Liver (tissue), 9 donors: ENCODE results near the gene ACBD3. TPM values are rescaled to one million over a fixed set of nuclear protein-coding genes. Genes with fewer than 3 reads are reported as not detected.

Source experiments
- DNase-seq: peaks from one replicate; pipeline ENCODE4 v3.0.0-alpha.2; 2017; ENCODE audit warnings: low spot score
- H3K27ac ChIP-seq, 2 donors: one replicate each; pipeline ENCODE4 v1.7.0; 2013; ENCODE audit warnings: inconsistent platforms in 2 of 2, low read length in 2 of 2, control low read depth in 1 of 2, low read depth in 1 of 2, mild to moderate bottlenecking in 1 of 2
- H3K27me3 ChIP-seq, 4 donors: one replicate each; pipeline versions ENCODE4 v1.6.1 to v1.7.0; 2013; ENCODE audit warnings: low read length in 3 of 4, inconsistent platforms in 1 of 4, mild to moderate bottlenecking in 1 of 4, moderate library complexity in 1 of 4; ENCODE audit not compliant: control insufficient read depth in 4 of 4, insufficient read depth in 4 of 4
- H3K36me3 ChIP-seq, 4 donors: one replicate each; pipeline versions ENCODE4 v1.6.1 to v1.7.0; 2013; ENCODE audit warnings: low read length in 3 of 4, mild to moderate bottlenecking in 3 of 4, low read depth in 1 of 4, moderate library complexity in 1 of 4; ENCODE audit not compliant: control insufficient read depth in 4 of 4, insufficient read depth in 3 of 4
- H3K4me1 ChIP-seq, 4 donors: one replicate each; pipeline versions ENCODE4 v1.6.1 to v1.7.0; 2013; ENCODE audit warnings: low read length in 3 of 4, mild to moderate bottlenecking in 3 of 4, moderate library complexity in 1 of 4; ENCODE audit not compliant: control insufficient read depth in 4 of 4, insufficient read depth in 4 of 4
- H3K4me3 ChIP-seq, 3 donors: one replicate each; pipeline versions ENCODE4 v1.6.1 to v1.7.0; 2013; ENCODE audit warnings: low read length in 3 of 3, control low read depth in 1 of 3, low read depth in 1 of 3, mild to moderate bottlenecking in 1 of 3
- H3K9ac ChIP-seq, 2 donors: one replicate each; pipeline ENCODE4 v1.7.0; 2013; ENCODE audit warnings: low read length in 2 of 2, mild to moderate bottlenecking in 2 of 2, moderate library complexity in 2 of 2, control low read depth in 1 of 2, low read depth in 1 of 2
- H3K9me3 ChIP-seq, 4 donors: one replicate each; pipeline versions ENCODE4 v1.6.1 to v1.7.0; 2013; ENCODE audit warnings: low read length in 3 of 4; ENCODE audit not compliant: control insufficient read depth in 4 of 4
- CTCF ChIP-seq: fragments of 150-350 bp; IDR thresholded peaks from 2 replicates; pipeline ENCODE4 v1.5.1; 2017; ENCODE audit warnings: improper control_type of control experiment, low read depth, low read length; ENCODE audit not compliant: missing input control
- FOXA1 ChIP-seq: IDR thresholded peaks from 2 replicates; pipeline ENCODE4 v1.6.1; 2016; ENCODE audit warnings: antibody characterized with exemption
- FOXA2 ChIP-seq: IDR thresholded peaks from 2 replicates; pipeline ENCODE4 v1.6.1; 2016; ENCODE audit warnings: antibody characterized with exemption
- GABPA ChIP-seq, 2 donors: IDR thresholded peaks in 1 of 2; conservative IDR thresholded peaks in 1 of 2; 2 replicates each; pipeline ENCODE4 v1.6.1; 2016; ENCODE audit warnings: antibody characterized with exemption in 2 of 2, mild to moderate bottlenecking in 1 of 2, moderate library complexity in 1 of 2
- HNF4A ChIP-seq, 2 donors: conservative IDR thresholded peaks; 2 replicates each; pipeline ENCODE4 v1.6.1; 2016; ENCODE audit warnings: antibody characterized with exemption in 2 of 2, mild to moderate bottlenecking in 2 of 2
- HNF4G ChIP-seq: IDR thresholded peaks from 2 replicates; pipeline ENCODE4 v1.6.1; 2016; ENCODE audit warnings: antibody characterized with exemption
- JUND ChIP-seq, 2 donors: IDR thresholded peaks; 2 replicates each; pipeline ENCODE4 v1.6.1; 2016; ENCODE audit warnings: antibody characterized with exemption in 2 of 2
- NR2F2 ChIP-seq: IDR thresholded peaks from 2 replicates; pipeline ENCODE4 v1.6.1; 2016; ENCODE audit warnings: antibody characterized with exemption
- RAD21 ChIP-seq, 2 donors: IDR thresholded peaks; 2 replicates each; pipeline ENCODE4 v1.6.1; 2016; ENCODE audit warnings: antibody characterized with exemption in 2 of 2, mild to moderate bottlenecking in 2 of 2
- RXRA ChIP-seq, 2 donors: IDR thresholded peaks; 2 replicates each; pipeline ENCODE4 v1.6.1; 2017 to 2018; ENCODE audit warnings: antibody characterized with exemption in 2 of 2, mild to moderate bottlenecking in 1 of 2
- SP1 ChIP-seq: IDR thresholded peaks from 2 replicates; pipeline ENCODE4 v1.6.1; 2018; ENCODE audit warnings: antibody characterized with exemption, mild to moderate bottlenecking
- YY1 ChIP-seq: IDR thresholded peaks from 2 replicates; pipeline ENCODE4 v1.6.1; 2016; ENCODE audit warnings: antibody characterized with exemption, mild to moderate bottlenecking
- ZBTB33 ChIP-seq: IDR thresholded peaks from 2 replicates; pipeline ENCODE4 v1.6.1; 2016; ENCODE audit warnings: antibody characterized with exemption
- WGBS: extraction: QIAGEN DNeasy Blood & Tissue Kit; methylation state at CpG from one replicate; pipeline ENCODE4 v1.1.7; 2013; 5-methylcytosine and 5-hydroxymethylcytosine counted together
- polyA plus RNA-seq, 2 donors: library from polyadenylated mRNA; stranded (reverse) in 1 of 2; unstranded in 1 of 2; fragments of 200-250 nt in 1 of 2; fragments of >200 nt in 1 of 2; fragmentation: Nextera tagmentation in 1 of 2; extraction: Ambion mirVana in 1 of 2; gene quantifications; one replicate each; pipeline versions ENCODE4 v1.2.1 to v1.2.3, GENCODE V29; 2013 to 2015
- total RNA-seq, 2 donors: library from RNA; depleted of rRNA; stranded (reverse); fragments of >200 nt; gene quantifications; one replicate each; pipeline ENCODE4 v1.2.3, GENCODE V29; 2014
- TF ChIP-seq, protein P1 (sequence below): IDR thresholded peaks from 2 replicates; pipeline ENCODE4 v1.6.1; 2016; ENCODE audit warnings: antibody characterized with exemption
- TF ChIP-seq, protein P2 (sequence below): IDR thresholded peaks from 2 replicates; pipeline ENCODE4 v1.6.1; 2016; ENCODE audit warnings: antibody characterized with exemption
- TF ChIP-seq, protein P3 (sequence below): IDR thresholded peaks from 2 replicates; pipeline ENCODE4 v1.6.1; 2016; ENCODE audit warnings: antibody characterized with exemption, mild to moderate bottlenecking
- donor health status: healthy.
- donor health status: healthy.
- donor health status: healthy.
- donor health status: healthy.
- donor health status: healthy.

ACBD3 gene
- total and polyA plus RNA-seq, 4 donors = 9.0 to 26.9 (median 14.1) TPM

DNA sequence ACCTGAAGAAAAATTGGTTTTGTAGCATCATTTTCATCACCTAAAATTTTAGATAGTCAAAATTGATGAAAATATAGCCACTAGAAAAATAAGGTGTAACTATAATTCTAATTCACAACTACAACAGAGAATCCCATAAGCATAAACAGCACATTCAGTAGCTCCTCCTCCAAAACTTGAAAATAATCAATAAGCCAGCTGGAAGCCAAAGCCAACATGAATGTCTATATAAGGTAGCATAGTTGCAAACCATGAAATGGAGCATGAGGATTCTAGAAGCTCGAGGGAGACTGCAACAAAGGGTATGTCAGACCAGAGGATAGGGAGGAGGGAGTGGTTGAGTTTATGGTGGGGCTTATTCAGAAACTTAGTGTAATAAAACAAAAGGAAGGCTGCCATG lies 22.4 kb downstream of the ACBD3 start (continued):
- TF ChIP-seq, protein P1, sequence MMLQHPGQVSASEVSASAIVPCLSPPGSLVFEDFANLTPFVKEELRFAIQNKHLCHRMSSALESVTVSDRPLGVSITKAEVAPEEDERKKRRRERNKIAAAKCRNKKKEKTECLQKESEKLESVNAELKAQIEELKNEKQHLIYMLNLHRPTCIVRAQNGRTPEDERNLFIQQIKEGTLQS = no peak
- no peak for TF ChIP-seq RAD21 (IDR thresholded peaks at IDR 0.05)
- no peak for TF ChIP-seq ZBTB33
- TF ChIP-seq GABPA (IDR thresholded peaks at IDR 0.05 in 1 of 2, conservative IDR thresholded peaks at IDR 0.05 in 1 of 2) = no peak
- TF ChIP-seq FOXA1 = no peak
- TF ChIP-seq YY1 = no peak

DNA sequence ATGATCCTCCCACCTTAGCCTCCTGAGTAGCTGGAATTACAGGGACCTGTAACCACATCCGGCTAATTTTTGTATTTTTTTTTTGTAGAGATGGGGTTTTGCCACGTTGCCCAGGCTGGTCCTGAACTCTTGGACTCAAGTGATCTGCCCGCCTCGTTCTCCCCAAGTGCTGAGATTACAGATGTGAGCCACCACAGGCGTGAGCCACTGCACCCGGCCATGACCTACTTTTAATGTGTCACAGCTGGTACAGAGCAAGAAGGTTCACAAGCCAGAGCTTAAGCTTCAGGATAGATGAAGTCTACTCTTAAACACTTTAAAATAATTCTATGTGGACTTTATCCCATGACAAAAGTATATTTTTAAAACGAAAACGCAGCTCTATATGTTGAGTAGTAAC lies 23.6 kb downstream of the ACBD3 start:
- H3K27ac ChIP-seq = no peak overlapping the region
- H3K9me3 ChIP-seq = no peaks in the 10 kb centered on the region
- peaks cover 19 to 47% (median 41%) of the 10 kb centered on the region in 4 donors for H3K36me3 ChIP-seq
- no peaks in the 10 kb centered on the region for H3K4me1 ChIP-seq
- H3K27me3 ChIP-seq = no peaks in the 10 kb centered on the region
- no peak overlapping the region for H3K4me3 ChIP-seq
- no peak overlapping the region for H3K9ac ChIP-seq
- TF ChIP-seq JUND (IDR thresholded peaks at IDR 0.05) = no peak
- no peak for TF ChIP-seq RXRA (IDR thresholded peaks at IDR 0.05)
- TF ChIP-seq, protein P1 = no peak
- TF ChIP-seq, protein P2, sequence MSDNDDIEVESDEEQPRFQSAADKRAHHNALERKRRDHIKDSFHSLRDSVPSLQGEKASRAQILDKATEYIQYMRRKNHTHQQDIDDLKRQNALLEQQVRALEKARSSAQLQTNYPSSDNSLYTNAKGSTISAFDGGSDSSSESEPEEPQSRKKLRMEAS = no peak
- no peak for TF ChIP-seq GABPA (IDR thresholded peaks at IDR 0.05 in 1 of 2, conservative IDR thresholded peaks at IDR 0.05 in 1 of 2)
- TF ChIP-seq, protein P3, sequence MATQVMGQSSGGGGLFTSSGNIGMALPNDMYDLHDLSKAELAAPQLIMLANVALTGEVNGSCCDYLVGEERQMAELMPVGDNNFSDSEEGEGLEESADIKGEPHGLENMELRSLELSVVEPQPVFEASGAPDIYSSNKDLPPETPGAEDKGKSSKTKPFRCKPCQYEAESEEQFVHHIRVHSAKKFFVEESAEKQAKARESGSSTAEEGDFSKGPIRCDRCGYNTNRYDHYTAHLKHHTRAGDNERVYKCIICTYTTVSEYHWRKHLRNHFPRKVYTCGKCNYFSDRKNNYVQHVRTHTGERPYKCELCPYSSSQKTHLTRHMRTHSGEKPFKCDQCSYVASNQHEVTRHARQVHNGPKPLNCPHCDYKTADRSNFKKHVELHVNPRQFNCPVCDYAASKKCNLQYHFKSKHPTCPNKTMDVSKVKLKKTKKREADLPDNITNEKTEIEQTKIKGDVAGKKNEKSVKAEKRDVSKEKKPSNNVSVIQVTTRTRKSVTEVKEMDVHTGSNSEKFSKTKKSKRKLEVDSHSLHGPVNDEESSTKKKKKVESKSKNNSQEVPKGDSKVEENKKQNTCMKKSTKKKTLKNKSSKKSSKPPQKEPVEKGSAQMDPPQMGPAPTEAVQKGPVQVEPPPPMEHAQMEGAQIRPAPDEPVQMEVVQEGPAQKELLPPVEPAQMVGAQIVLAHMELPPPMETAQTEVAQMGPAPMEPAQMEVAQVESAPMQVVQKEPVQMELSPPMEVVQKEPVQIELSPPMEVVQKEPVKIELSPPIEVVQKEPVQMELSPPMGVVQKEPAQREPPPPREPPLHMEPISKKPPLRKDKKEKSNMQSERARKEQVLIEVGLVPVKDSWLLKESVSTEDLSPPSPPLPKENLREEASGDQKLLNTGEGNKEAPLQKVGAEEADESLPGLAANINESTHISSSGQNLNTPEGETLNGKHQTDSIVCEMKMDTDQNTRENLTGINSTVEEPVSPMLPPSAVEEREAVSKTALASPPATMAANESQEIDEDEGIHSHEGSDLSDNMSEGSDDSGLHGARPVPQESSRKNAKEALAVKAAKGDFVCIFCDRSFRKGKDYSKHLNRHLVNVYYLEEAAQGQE = no peak
- TF ChIP-seq HNF4G = no peak
- TF ChIP-seq RAD21 (IDR thresholded peaks at IDR 0.05) = no peak
- no peak for TF ChIP-seq YY1
- no peak for TF ChIP-seq FOXA1
- TF ChIP-seq FOXA2 = no peak
- TF ChIP-seq HNF4A (conservative IDR thresholded peaks at IDR 0.05) = no peak
- no peak for TF ChIP-seq CTCF
- TF ChIP-seq NR2F2 = no peak
- TF ChIP-seq SP1 = no peak
- 83% methylated on average over 8 of the region's 8 CpGs for WGBS
- DNase-seq = no peak
